ENCODE results near the gene SSBP3. TPM values are rescaled to one million over a fixed set of nuclear protein-coding genes. Genes with fewer than 3 reads are reported as not detected.

Gene SSBP3
- total RNA-seq, 4 donors from 2014 or later, result 26.4 to 49.5 (median 37.1) TPM

DNA sequence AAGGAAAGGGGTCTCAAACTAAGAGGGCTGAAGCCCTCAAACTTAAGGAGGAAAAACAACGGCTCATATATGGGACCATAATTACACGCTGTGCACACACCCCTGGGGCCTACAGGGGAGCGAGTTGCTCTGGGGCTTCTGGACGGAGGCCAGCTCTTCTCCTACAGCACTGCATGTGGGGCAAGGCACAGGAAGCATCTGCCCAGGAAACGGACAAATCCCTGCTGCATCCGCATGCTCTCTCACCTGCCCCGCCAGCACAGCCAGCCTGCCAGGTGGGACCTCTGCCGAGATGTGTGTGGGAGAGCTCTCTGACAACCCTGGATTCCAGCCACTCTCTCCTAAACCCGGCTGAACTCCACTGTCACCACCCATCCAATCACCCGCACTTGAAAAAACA lies 152.1 kb downstream of the SSBP3 start:
- peaks cover 26% of the 10 kb centered on the region for H3K4me1 ChIP-seq
- no peak overlapping the region for H3K27ac ChIP-seq
- WGBS, result 57% methylated on average over 10 of the region's 10 CpGs
- H3K4me3 ChIP-seq, result no peak overlapping the region
- no peaks in the 10 kb centered on the region for H3K27me3 ChIP-seq
- H3K36me3 ChIP-seq, result peaks cover 17% of the 10 kb centered on the region
- TF ChIP-seq EP300 (IDR thresholded peaks at IDR 0.05) (no peak), POLR2AphosphoS5 (IDR thresholded peaks at IDR 0.05) (no peak), POLR2A (IDR thresholded peaks at IDR 0.05) (no peak)
- TF ChIP-seq, protein P1, sequence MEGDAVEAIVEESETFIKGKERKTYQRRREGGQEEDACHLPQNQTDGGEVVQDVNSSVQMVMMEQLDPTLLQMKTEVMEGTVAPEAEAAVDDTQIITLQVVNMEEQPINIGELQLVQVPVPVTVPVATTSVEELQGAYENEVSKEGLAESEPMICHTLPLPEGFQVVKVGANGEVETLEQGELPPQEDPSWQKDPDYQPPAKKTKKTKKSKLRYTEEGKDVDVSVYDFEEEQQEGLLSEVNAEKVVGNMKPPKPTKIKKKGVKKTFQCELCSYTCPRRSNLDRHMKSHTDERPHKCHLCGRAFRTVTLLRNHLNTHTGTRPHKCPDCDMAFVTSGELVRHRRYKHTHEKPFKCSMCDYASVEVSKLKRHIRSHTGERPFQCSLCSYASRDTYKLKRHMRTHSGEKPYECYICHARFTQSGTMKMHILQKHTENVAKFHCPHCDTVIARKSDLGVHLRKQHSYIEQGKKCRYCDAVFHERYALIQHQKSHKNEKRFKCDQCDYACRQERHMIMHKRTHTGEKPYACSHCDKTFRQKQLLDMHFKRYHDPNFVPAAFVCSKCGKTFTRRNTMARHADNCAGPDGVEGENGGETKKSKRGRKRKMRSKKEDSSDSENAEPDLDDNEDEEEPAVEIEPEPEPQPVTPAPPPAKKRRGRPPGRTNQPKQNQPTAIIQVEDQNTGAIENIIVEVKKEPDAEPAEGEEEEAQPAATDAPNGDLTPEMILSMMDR (IDR thresholded peaks at IDR 0.05), result no peak
- H3K9me3 ChIP-seq, result no peaks in the 10 kb centered on the region
- no peak for DNase-seq (ENCODE audit: low spot score in 2 of 2)

DNA sequence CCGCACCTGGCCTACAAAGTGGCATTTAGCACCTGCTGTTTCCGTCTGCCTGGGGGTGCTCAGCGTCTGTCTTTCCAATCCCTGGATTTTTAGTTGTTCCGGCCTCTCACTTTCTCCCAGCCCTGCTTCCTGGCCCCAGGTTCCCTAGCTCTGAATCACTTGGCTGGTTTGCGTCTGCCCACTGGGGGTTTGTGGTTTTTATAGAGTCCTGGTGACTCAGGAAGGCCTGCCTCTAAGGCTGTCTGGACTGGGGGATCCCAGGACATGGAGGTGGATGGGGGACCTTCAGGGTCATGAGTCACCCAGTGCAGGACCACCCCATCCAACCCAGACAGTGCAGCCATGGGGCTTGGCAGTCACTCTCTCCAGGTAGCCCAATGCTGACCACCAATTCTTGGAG lies 152.7 kb downstream of the SSBP3 start:
- TF ChIP-seq POLR2A (IDR thresholded peaks at IDR 0.05) (no peak), EP300 (IDR thresholded peaks at IDR 0.05) (no peak), POLR2AphosphoS5 (IDR thresholded peaks at IDR 0.05) (no peak)
- TF ChIP-seq, protein P1 (IDR thresholded peaks at IDR 0.05), result no peak
- Histone ChIP-seq H3K4me3 (no peak overlapping the region), H3K27me3 (no peaks in the 10 kb centered on the region), H3K36me3 (peaks cover 18% of the 10 kb centered on the region), H3K4me1 (peaks cover 29% of the 10 kb centered on the region), H3K27ac (no peak overlapping the region), H3K9me3 (no peaks in the 10 kb centered on the region)
- DNase-seq (ENCODE audit: low spot score in 2 of 2), result no peak
- WGBS, result 70% methylated on average over 5 of the region's 5 CpGs

DNA sequence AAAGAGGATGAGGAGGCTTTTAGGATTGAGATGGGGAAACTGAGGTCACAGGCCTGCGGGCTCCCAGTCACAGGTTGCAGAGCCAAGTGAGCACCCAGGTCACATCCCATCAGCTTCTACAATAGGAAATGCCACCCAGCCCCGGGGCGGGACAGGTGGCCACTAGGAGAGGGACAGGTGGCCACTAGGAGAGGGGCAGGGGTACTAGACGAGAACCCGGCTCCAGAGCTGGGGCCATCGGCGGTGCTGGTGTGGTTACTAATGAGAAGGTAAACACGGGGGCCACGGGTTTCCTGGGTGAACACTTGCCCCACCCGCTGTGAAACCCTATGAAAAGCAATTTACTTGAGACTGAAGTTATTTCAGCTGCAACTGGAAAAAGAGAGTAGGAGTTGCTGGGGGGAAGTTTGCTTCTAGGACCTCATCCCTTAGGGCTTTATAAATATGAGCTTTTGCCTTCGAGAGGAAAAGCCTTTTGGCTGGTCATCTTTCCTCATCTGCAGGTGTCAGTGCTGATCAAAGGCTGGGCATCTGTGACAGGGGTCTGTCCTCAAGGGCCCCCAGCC lies 153.7 kb downstream of the SSBP3 start:
- peaks cover 25% of the 10 kb centered on the region for H3K36me3 ChIP-seq
- WGBS, result 80% methylated on average over 11 of the region's 11 CpGs
- no peak overlapping the region for H3K27ac ChIP-seq
- TF ChIP-seq POLR2AphosphoS5 (IDR thresholded peaks at IDR 0.05), result no peak
- no peak for TF ChIP-seq EP300 (IDR thresholded peaks at IDR 0.05)
- no peak for TF ChIP-seq POLR2A (IDR thresholded peaks at IDR 0.05)
- TF ChIP-seq, protein P1 (IDR thresholded peaks at IDR 0.05), result no peak
- no peak overlapping the region for H3K4me3 ChIP-seq
- H3K4me1 ChIP-seq, result peaks cover 29% of the 10 kb centered on the region
- no peaks in the 10 kb centered on the region for H3K9me3 ChIP-seq
- H3K27me3 ChIP-seq, result no peaks in the 10 kb centered on the region
- no peak for DNase-seq (ENCODE audit: low spot score in 2 of 2)

DNA sequence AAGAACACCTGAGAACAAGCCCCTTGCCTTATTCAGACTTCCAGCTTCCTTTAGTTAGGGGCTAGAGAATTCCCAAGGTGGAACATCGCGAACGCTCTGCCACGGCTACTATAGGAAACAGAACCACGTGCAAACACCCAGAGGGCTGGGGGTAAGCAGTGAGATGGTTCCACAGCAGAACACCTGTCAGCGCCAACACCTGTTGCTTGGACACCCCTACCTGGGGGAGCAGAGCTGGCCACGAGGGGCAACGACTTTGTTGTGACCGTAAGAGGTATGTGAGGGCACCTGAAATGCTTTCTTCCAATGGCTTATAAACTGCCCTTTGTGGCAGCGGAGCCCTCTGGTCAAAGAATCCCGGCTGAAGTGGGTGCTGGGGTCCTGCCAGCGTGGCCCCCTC lies 155.5 kb downstream of the SSBP3 start:
- DNase-seq (ENCODE audit: low spot score in 2 of 2), result no peak
- peak overlapping the region; percentile 85 for H3K27ac ChIP-seq
- no peaks in the 10 kb centered on the region for H3K27me3 ChIP-seq
- H3K36me3 ChIP-seq, result peaks cover 35% of the 10 kb centered on the region
- TF ChIP-seq EP300 (IDR thresholded peaks at IDR 0.05) (no peak), POLR2A (IDR thresholded peaks at IDR 0.05) (no peak), POLR2AphosphoS5 (IDR thresholded peaks at IDR 0.05) (no peak)
- TF ChIP-seq, protein P1 (IDR thresholded peaks at IDR 0.05), result no peak
- WGBS, result 81% methylated on average over 9 of the region's 12 CpGs
- H3K4me1 ChIP-seq, result peaks cover 29% of the 10 kb centered on the region
- H3K9me3 ChIP-seq, result no peaks in the 10 kb centered on the region
- H3K4me3 ChIP-seq, result no peak overlapping the region

DNA sequence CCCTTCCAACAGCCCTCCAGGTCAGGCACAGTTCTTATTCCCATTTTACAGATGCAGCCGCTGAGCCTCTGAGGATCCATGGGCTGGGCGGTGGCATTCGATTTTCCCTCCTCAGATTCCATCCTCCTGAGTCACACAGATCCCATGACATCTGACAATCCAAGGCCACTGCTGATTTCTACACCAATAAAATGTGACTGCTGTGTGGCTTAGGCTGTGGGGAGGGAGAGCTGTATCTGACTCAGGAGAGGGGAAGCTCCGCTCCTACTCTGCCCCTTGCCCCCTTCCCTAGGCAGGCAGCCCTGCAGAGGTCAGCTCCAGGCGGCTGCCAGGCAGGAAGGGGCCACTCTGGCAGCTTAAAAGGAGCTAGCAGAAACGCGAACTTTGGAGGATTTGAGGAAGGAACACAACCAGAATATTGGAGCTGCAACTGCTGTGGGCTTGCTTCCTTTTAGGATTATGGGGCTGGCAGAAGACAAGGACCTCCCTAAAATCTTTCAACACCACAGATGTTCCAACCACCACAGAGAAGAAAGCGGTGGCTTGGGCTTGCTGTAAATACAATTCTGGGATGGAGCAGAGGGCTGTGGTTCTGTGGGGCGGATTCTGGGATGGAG lies 156.3 kb downstream of the SSBP3 start:
- peak in 1 of 3 donors; percentile 43 for TF ChIP-seq POLR2AphosphoS5 (IDR thresholded peaks at IDR 0.05)
- TF ChIP-seq, protein P1 (IDR thresholded peaks at IDR 0.05), result no peak
- WGBS, result 65% methylated on average over 9 of the region's 9 CpGs
- H3K36me3 ChIP-seq, result peaks cover 40% of the 10 kb centered on the region
- H3K9me3 ChIP-seq, result no peaks in the 10 kb centered on the region
- no peak for DNase-seq (ENCODE audit: low spot score in 2 of 2)
- peaks cover 29% of the 10 kb centered on the region for H3K4me1 ChIP-seq
- H3K27me3 ChIP-seq, result no peaks in the 10 kb centered on the region
- H3K4me3 ChIP-seq, result no peak overlapping the region
- peak overlapping the region; percentile 85 for H3K27ac ChIP-seq

All from suprapubic skin (tissue), 4 donors.